Panc1 (cell line): ENCODE measurements around the gene CHST4.

Source experiments
- CTCF ChIP-seq: fragments of 450-650 bp; IDR thresholded peaks from 2 replicates; pipeline ENCODE4 v1.5.1; 2017; ENCODE audit warnings: mild to moderate bottlenecking
- POLR2AphosphoS5 ChIP-seq: IDR thresholded peaks from 2 replicates; pipeline ENCODE4 v1.6.1; 2012; ENCODE audit warnings: mild to moderate bottlenecking, low read depth, low read length, moderate library complexity
- REST ChIP-seq, 2 experiments: IDR thresholded peaks; 2 replicates each; pipeline ENCODE4 v1.6.1; 2011 to 2012; ENCODE audit warnings: low read depth in 2 of 2, control low read depth in 1 of 2, low read length in 1 of 2, mild to moderate bottlenecking in 1 of 2, moderate library complexity in 1 of 2; ENCODE audit not compliant: insufficient read depth in 1 of 2
- SIN3A ChIP-seq: IDR thresholded peaks from 2 replicates; pipeline ENCODE4 v1.6.1; 2012; ENCODE audit warnings: low read depth, mild to moderate bottlenecking, low read length, moderate library complexity, borderline replicate concordance; ENCODE audit not compliant: insufficient read depth
- TCF7L2 ChIP-seq: IDR thresholded peaks from 2 replicates; pipeline ENCODE4 v1.6.1; 2011; ENCODE audit warnings: mild to moderate bottlenecking, low read depth, low read length, inconsistent platforms

- TF ChIP-seq CTCF (no peak), POLR2AphosphoS5 (no peak), TCF7L2 (no peak), REST (IDR thresholded peaks at IDR 0.05; ENCODE audit: insufficient read depth in 1 of 2, low read depth in 2 of 2, low read length in 1 of 2) (no peak), SIN3A (no peak)
Measured at GRCh38 chr16:71562552-71562951, 36.3 kb downstream of the CHST4 start.
